Cardiac muscle cell (in vitro differentiated cells and primary cell): ENCODE data around the gene SNTA1. TPM values are rescaled to one million over a fixed set of nuclear protein-coding genes. Genes with fewer than 3 reads are reported as not detected.
"Not testable (repeated sequence)": the region's sequence is repeated elsewhere in the genome, so short reads cannot be mapped to it uniquely, and the experiment has no call there.

Experiments
- DNase-seq, 2 donors: peaks; one replicate each; pipeline versions ENCODE4 v3.0.0 to v3.0.0-alpha.2; 2010 to 2017; ENCODE audit warnings: low read depth in 1 of 2, low spot score in 1 of 2
- H3K27ac ChIP-seq: fragments of 200-600 bp; sonication (generic); 2 replicates; pipeline ENCODE4 v1.5.1; 2016
- H3K27me3 ChIP-seq: fragments of 200-600 bp; sonication (generic); 2 replicates; pipeline ENCODE4 v1.6.0; 2016; ENCODE audit warnings: control low read depth
- H3K36me3 ChIP-seq: fragments of 200-600 bp; sonication (generic); 2 replicates; pipeline ENCODE4 v1.5.1; 2016; ENCODE audit warnings: control low read depth
- H3K4me1 ChIP-seq: fragments of 200-600 bp; sonication (generic); 2 replicates; pipeline ENCODE4 v1.8.1; 2017; ENCODE audit warnings: low read depth, mild to moderate bottlenecking, mixed run types
- H3K4me3 ChIP-seq: fragments of 200-600 bp; sonication (generic); 2 replicates; pipeline ENCODE4 v1.5.1; 2016; ENCODE audit warnings: mild to moderate bottlenecking
- H3K9me3 ChIP-seq: fragments of 200-600 bp; sonication (generic); 2 replicates; pipeline ENCODE4 v1.5.1; 2017; ENCODE audit warnings: low read depth, mild to moderate bottlenecking, control low read depth
- polyA plus RNA-seq: library from polyadenylated mRNA; unstranded; fragments of >200 nt; fragmentation: Nextera tagmentation; extraction: Ambion mirVana; gene quantifications from 2 replicates; pipeline ENCODE4 v1.2.1, GENCODE V29; 2016
- total RNA-seq: library from RNA; depleted of rRNA; stranded (reverse); fragments of >200 nt; gene quantifications from 2 replicates; pipeline ENCODE4 v1.2.3, GENCODE V29; 2016
- TF ChIP-seq, protein P1 (sequence below): IDR thresholded peaks from 2 replicates; pipeline ENCODE4 v1.5.1; 2012; ENCODE audit warnings: low read depth, mild to moderate bottlenecking, low read length

The SNTA1 gene
- total RNA-seq (408 and 409 TPM in 2 replicates), polyA plus RNA-seq (329 and 393 TPM in 2 replicates)

DNA sequence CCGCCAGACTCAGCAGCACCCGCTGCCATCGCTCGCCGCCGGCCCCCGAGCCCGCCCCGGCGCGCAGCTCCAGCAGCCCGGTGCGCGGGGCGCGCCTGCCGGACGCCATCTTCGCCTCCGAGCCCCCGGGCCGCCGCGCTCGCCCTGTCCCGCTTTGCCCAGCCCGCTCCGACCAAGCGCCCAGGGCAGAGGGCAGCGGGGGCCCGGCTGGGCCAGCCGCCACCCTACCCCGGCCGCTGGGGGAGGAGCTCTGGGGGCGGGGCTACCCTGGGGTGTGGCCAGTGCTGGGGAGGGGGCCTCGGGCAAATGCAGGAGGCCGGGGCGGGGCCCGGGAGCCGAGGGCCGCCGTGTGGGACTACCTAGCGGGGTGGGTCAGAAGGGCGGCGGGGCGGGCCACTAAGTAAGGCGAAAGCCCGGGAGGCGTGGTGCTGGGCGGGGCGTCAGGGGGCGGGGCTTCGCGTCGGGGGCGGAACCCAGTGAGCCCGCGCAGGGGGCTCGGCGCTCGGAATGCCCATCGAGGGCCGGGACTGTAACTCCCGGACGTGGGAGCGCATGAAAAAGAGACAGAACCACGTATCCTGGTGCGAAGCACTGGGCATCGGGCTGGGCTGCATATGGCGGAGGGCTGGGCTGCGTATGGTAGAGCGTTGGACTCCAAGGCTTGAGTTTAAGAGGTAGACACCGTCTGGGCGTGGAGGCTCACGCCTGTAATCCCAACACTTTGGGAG is at the start of gene SNTA1:
Gene SNTA1 (minus strand): TSS at position 252 of the 728 bp plus-strand sequence. CDS start 143 bp downstream, at position 109.
- H3K9me3 ChIP-seq: no peaks in the 10 kb centered on the region
- H3K27ac ChIP-seq: peak within 1 kb of the TSS; percentile 92
- no peaks in the 10 kb centered on the region for H3K27me3 ChIP-seq
- peaks cover 2% of the 10 kb centered on the region for H3K36me3 ChIP-seq
- DNase-seq: peak; percentile 85 to 98
- peak within 1 kb of the TSS; percentile 68 for H3K4me3 ChIP-seq
- TF ChIP-seq, protein P1, sequence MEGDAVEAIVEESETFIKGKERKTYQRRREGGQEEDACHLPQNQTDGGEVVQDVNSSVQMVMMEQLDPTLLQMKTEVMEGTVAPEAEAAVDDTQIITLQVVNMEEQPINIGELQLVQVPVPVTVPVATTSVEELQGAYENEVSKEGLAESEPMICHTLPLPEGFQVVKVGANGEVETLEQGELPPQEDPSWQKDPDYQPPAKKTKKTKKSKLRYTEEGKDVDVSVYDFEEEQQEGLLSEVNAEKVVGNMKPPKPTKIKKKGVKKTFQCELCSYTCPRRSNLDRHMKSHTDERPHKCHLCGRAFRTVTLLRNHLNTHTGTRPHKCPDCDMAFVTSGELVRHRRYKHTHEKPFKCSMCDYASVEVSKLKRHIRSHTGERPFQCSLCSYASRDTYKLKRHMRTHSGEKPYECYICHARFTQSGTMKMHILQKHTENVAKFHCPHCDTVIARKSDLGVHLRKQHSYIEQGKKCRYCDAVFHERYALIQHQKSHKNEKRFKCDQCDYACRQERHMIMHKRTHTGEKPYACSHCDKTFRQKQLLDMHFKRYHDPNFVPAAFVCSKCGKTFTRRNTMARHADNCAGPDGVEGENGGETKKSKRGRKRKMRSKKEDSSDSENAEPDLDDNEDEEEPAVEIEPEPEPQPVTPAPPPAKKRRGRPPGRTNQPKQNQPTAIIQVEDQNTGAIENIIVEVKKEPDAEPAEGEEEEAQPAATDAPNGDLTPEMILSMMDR: no peak
- peaks cover 40% of the 10 kb centered on the region for H3K4me1 ChIP-seq

DNA sequence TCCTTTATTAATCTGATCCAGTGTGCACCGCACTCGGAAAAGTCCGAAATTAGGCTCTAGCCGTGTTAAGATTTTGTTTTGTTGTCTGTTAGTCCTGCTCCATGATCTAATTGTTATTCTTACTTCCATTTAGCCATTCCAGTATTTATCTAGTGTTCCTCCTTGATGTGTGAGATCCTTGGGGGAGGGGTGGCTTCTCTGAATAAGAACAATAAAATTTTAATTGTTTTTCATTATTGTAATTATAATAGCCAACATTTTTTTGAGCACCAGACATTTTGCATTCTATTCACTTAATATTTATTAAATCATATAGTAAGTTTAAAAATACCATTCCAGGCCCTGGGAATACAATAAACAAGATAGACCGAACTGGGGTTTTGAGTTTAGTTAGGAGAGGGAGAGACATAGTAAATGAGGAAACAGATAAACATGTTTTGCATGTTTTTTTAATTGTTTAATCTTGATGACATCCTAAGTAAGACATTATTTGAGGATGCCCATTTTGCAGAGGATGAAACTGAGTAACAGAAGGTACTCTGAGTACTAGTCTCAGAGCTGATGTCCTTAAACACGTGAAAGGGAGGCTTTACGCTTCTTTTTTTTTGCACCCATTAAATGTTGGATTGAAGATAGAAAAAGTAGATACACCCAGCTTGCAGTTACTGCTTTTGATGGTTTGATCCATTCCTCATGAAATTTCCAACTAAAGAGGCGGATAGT is 47.5 kb upstream of the SNTA1 start:
- H3K4me1 ChIP-seq: peaks cover 12% of the 10 kb centered on the region
- no peaks in the 10 kb centered on the region for H3K36me3 ChIP-seq
- H3K27me3 ChIP-seq: no peaks in the 10 kb centered on the region
- H3K27ac ChIP-seq: no peak overlapping the region
- TF ChIP-seq, protein P1: no peak
- DNase-seq: no peak
- peak overlapping the region; percentile 54 for H3K4me3 ChIP-seq
- no peaks in the 10 kb centered on the region for H3K9me3 ChIP-seq

DNA sequence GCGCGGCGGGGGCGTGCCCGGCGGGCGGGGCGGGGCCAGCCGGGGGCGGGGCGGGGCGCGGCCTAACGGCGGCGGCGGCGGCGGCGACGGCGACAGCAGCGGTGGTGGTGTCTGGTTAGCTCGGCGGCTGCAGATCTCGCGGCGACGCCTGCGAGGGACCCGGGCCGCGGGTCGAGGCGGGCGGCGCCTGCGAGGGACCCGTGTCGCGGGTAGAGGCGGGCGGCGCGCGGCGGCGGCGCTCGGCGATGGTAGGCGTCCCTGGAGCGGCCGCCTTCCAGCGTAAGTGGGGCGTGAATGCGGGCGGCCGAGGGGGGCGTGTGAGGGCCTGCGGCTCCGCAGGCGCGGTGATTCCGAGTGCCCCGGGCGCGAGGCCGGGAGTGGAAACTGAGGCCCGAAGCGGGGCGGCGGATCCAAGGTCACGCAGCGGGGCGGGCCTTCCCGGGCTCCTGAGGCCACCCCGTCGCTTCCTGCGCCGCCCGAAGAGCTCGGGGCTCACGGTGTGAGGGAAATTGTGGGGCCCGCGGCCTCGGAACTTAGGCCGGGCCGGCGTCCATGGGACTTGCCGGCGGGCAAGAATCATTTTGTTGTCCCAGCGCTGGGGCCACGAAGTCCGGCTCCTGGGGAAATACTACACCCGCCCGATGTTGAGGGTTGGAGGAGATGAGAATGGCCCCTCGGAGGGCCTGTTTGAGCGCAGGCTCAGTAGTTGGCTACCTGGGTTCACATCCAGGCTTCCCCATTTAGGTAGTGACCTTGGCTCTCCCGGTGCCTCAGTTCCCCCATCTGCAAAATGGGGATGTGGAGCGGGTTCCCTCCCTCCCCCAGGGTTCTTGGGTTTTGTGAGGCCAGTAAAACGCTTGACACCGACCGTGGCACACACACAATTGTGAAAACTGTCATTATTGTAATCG is 46.7 kb upstream of the SNTA1 start, which contains the start of gene CBFA2T2:
Gene CBFA2T2 (plus strand): TSS at position 74 of the 911 bp plus-strand sequence. CDS start 172 bp downstream, at position 246.
- Histone ChIP-seq H3K9me3 (no peaks in the 10 kb centered on the region), H3K27ac (peak within 1 kb of the TSS; percentile 95), H3K4me1 (peaks cover 12% of the 10 kb centered on the region), H3K36me3 (no peaks in the 10 kb centered on the region), H3K4me3 (peak within 1 kb of the TSS; percentile 54), H3K27me3 (no peaks in the 10 kb centered on the region)
- DNase-seq: peak in 1 of 2 donors; percentile 73
- TF ChIP-seq, protein P1: no peak

DNA sequence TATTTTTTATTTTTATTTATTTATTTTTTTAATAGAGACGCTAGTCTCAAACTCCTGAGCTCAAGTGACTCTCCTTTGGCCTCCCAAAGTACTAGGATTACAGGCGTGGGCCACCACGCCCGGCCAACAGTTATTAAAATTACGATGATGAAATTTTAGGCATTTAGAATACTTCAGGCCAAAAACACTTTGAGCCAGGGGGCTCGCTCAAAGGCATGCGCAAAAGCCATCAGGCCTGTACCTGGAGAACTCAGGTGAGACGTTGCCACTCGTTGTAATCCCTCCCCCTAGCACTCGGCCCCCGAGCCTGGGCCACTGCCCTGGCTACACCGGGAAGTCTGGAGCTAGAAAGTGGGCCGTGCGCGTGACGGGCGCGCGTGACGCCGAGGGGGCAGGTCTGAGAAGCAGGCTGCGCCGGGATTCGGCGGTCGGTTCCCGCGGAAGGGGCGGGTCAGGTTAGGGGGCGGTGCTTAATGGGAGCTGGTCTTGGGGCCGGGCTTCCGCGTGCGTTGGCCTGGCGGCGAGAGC is 46.0 kb upstream of the SNTA1 start:
- peak overlapping the region; percentile 43 for H3K4me3 ChIP-seq
- H3K36me3 ChIP-seq: no peaks in the 10 kb centered on the region
- H3K27ac ChIP-seq: peak overlapping the region; percentile 95
- no peaks in the 10 kb centered on the region for H3K9me3 ChIP-seq
- TF ChIP-seq, protein P1: no peak
- peaks cover 12% of the 10 kb centered on the region for H3K4me1 ChIP-seq
- DNase-seq: peak; percentile 98 to 99
- no peaks in the 10 kb centered on the region for H3K27me3 ChIP-seq

DNA sequence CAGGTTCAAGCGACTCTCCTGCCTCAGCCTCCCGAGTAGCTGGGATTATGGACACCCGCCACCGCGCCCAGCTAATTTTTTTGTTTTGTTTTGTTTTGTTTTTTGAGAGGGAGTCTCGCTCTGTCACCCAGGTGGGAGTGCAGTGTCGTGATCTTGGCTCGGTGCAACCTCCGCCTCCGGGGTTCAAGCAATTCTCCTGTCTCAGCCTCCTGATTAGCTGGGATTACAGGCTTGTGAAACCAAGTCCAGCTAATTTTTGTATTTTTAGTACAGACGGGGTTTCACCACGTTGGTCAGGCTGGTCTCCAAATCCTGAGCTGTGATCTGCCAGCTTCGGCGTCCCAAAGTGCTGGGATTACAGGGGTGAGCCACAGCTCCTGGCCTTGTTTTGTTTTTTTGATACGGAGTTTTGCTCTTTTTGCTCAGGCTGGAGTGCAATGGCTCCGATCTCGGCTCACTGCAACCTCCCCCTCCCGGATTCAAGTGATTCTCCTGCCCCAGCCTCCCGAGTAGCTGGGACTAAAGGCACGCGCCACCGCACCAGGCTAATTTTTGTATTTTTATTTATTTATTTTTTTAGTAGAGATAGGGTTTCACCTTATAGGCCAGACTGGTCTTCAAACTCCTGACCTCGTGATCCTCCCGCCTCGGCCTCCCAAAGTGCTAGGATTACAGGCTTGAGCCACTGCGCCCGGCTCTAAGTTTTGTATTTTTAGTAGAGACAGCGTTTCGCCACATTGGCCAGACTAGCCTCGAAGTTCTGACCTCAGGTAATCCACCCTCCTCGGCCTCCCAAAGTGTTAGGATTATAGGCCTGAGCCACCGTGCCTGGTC is 45.3 kb upstream of the SNTA1 start:
- peak overlapping the region; percentile 95 for H3K27ac ChIP-seq
- peaks cover 12% of the 10 kb centered on the region for H3K4me1 ChIP-seq
- not testable (repeated sequence) for DNase-seq, H3K27me3 ChIP-seq, H3K36me3 ChIP-seq, H3K9me3 ChIP-seq
- peak overlapping the region; percentile 43 for H3K4me3 ChIP-seq
